Measurements from ENCODE around the gene MINDY3.

Gene MINDY3

GRCh38 chr10:15738270-15738925, 121.9 kb downstream of the MINDY3 start:
- no peak for DNase-seq (ENCODE audit: low read depth in 3 of 3)

GRCh38 chr10:15737656-15738055, 122.7 kb downstream of the MINDY3 start:
- no peak for DNase-seq (ENCODE audit: low read depth in 3 of 3)

GRCh38 chr10:15735763-15736162, 124.5 kb downstream of the MINDY3 start:
- DNase-seq (ENCODE audit: low read depth in 3 of 3), result no peak

- no peak for DNase-seq (ENCODE audit: low read depth in 3 of 3)
These were observed 130.0 kb downstream of the MINDY3 start for GRCh38 chr10:15730341-15730740.

- DNase-seq (ENCODE audit: low read depth in 3 of 3), result no peak
These were observed 130.4 kb downstream of the MINDY3 start for GRCh38 chr10:15729890-15730289.
